ENCODE data around the gene SUSD4.

The SUSD4 gene

DNA sequence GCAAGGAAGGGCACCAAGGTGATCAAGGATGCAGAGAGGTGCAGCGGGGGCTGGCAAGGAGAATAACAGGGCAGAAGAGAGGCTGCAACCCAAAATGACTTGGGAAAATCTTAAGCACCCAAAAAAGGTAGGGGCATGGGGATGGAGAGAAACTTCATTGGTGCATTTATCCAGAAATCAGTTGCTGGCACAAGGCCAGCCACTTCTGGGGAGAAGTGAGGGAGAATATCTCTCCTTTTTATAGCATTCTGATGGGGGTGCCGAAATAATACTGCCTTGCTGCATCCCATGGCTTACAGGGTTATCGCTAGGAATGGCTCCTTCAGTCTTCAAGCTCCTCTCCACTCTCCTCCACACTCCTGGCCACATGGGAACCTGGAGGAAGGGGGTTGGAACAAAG is 47.9 kb downstream of the SUSD4 start:
- Histone ChIP-seq H3K4me3 (ENCODE audit: low read length) (no peak overlapping the region), H3K36me3 (ENCODE audit: insufficient read depth, low read length) (no peaks in the 10 kb centered on the region), H3K4me1 (ENCODE audit: insufficient read depth, low read length) (no peaks in the 10 kb centered on the region), H3K9me3 (ENCODE audit: low read length) (no peaks in the 10 kb centered on the region), H2AFZ (ENCODE audit: low read depth, low read length) (no peak overlapping the region), H3K27me3 (ENCODE audit: insufficient read depth, low read length) (no peaks in the 10 kb centered on the region)

DNA sequence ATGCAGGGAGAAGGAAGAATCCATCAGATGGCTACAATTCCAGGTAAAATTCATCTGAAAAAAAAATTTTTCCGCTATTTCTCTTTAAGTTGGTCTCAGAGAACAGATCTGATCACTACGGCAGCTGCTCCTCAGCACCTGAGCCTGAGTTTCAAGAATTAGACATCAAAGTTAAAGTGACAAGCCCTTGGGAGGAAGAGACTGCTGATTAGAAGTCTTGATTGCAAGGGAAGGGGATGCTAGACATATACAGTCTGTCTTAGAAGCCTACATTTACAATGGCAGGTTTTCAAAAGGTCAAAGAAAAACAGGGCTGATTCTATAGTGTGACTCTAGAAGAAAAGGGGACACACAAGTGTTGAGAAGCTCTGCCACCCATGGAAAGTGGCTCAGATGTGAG is 48.3 kb downstream of the SUSD4 start:
- Histone ChIP-seq H3K27me3 (ENCODE audit: insufficient read depth, low read length) (no peaks in the 10 kb centered on the region), H3K4me3 (ENCODE audit: low read length) (no peak overlapping the region), H3K9me3 (ENCODE audit: low read length) (no peaks in the 10 kb centered on the region), H3K4me1 (ENCODE audit: insufficient read depth, low read length) (no peaks in the 10 kb centered on the region), H3K36me3 (ENCODE audit: insufficient read depth, low read length) (no peaks in the 10 kb centered on the region), H2AFZ (ENCODE audit: low read depth, low read length) (no peak overlapping the region)

DNA sequence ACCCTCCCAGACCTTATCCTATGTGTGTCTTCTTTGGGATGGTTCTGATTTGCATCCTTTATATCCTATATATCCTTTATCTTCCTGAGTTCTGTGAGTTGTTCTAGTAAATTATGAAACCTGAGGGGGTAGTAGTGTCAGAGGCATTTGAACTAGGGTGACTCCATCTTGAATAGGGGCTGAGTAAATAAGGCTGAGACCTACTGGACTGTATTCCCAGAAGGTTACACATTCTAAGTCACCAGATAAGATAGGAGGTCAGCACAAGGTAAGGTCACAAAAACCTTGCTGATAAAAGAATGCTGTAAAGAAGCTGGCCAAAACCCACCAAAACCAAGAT is 50.6 kb downstream of the SUSD4 start:
- Histone ChIP-seq H3K4me3 (ENCODE audit: low read length) (no peak overlapping the region), H2AFZ (ENCODE audit: low read depth, low read length) (no peak overlapping the region), H3K9me3 (ENCODE audit: low read length) (no peaks in the 10 kb centered on the region), H3K27me3 (ENCODE audit: insufficient read depth, low read length) (no peaks in the 10 kb centered on the region), H3K36me3 (ENCODE audit: insufficient read depth, low read length) (no peaks in the 10 kb centered on the region), H3K4me1 (ENCODE audit: insufficient read depth, low read length) (no peaks in the 10 kb centered on the region)

DNA sequence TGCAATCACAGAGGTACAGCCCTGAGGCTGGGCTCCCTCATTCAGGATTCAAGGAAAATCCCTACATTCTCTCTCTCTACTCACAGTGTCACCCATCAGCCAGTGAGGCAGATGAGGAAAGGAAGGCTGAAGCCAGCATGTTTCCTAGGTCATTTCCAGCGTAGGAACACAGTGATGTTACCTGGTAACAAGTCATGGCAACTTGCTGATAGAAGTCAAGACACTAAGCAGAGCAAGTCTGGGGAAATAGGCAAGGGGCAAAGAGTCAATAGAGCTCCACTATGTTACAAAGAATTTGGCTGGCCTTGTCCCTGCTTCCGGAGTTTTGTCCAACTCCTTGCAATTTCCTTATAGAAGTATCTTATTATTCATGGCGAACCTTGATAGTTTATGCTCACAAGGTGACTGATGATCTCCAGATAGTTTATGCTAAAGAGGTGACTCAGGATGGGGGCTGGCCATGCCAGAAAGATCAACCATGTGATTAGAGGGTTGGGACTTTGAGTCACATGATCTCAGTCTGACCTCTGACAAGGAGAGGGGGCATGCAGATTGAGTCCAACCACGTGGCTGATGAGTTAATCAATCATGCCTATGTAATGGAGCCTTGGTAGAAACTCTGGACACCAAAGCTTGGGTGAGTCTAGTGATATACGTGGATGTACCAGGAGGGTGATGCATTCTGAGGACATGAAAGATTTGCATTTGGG is 51.1 kb downstream of the SUSD4 start:
- no peak overlapping the region for H3K4me3 ChIP-seq (ENCODE audit: low read length)
- no peaks in the 10 kb centered on the region for H3K4me1 ChIP-seq (ENCODE audit: insufficient read depth, low read length)
- H2AFZ ChIP-seq (ENCODE audit: low read depth, low read length), result no peak overlapping the region
- no peaks in the 10 kb centered on the region for H3K27me3 ChIP-seq (ENCODE audit: insufficient read depth, low read length)
- H3K36me3 ChIP-seq (ENCODE audit: insufficient read depth, low read length), result no peaks in the 10 kb centered on the region
- H3K9me3 ChIP-seq (ENCODE audit: low read length), result no peaks in the 10 kb centered on the region

DNA sequence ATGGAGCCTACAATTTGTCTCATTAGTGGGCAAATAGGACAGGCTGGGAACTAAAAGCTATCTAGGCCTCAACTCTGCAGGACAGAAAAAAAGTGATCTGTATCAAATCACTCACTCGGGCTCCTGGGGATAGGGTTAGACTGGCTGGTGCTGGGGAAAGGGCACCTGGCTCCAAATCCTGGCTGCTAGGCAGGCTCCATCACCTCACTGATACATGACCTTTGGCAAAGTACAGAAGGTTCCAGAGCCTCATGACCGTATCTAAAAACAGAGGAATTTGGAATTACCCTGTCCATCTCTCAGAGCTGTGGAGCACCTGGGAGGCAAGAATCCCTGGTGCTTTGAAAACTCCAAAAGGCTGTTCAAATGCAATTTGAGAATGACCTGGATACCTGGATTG is 51.7 kb downstream of the SUSD4 start:
- no peaks in the 10 kb centered on the region for H3K9me3 ChIP-seq (ENCODE audit: low read length)
- no peaks in the 10 kb centered on the region for H3K36me3 ChIP-seq (ENCODE audit: insufficient read depth, low read length)
- H2AFZ ChIP-seq (ENCODE audit: low read depth, low read length), result no peak overlapping the region
- H3K27me3 ChIP-seq (ENCODE audit: insufficient read depth, low read length), result no peaks in the 10 kb centered on the region
- H3K4me3 ChIP-seq (ENCODE audit: low read length), result no peak overlapping the region
- H3K4me1 ChIP-seq (ENCODE audit: insufficient read depth, low read length), result no peaks in the 10 kb centered on the region

DNA sequence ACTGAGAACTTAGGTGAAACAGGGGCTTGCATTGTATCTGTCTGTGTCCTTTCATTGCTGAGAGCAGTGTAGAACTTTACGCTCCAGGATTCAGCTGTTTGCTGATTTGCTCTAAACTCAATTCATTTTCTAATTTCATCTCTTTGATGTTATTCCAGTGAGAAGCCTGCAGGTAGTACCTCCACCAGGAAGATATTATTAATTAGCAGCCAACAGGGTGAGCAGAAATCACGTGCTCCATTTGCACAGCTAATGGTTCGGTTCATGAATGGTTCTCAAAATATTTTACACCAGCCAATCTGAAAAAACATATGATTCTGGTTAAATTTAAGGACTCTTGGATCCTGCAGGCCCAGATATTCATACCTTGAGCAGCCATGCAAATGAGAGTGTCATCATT is 52.1 kb downstream of the SUSD4 start:
- Histone ChIP-seq H3K36me3 (ENCODE audit: insufficient read depth, low read length) (no peaks in the 10 kb centered on the region), H3K4me1 (ENCODE audit: insufficient read depth, low read length) (no peaks in the 10 kb centered on the region), H3K9me3 (ENCODE audit: low read length) (no peaks in the 10 kb centered on the region), H2AFZ (ENCODE audit: low read depth, low read length) (no peak overlapping the region), H3K27me3 (ENCODE audit: insufficient read depth, low read length) (no peaks in the 10 kb centered on the region), H3K4me3 (ENCODE audit: low read length) (no peak overlapping the region)

DNA sequence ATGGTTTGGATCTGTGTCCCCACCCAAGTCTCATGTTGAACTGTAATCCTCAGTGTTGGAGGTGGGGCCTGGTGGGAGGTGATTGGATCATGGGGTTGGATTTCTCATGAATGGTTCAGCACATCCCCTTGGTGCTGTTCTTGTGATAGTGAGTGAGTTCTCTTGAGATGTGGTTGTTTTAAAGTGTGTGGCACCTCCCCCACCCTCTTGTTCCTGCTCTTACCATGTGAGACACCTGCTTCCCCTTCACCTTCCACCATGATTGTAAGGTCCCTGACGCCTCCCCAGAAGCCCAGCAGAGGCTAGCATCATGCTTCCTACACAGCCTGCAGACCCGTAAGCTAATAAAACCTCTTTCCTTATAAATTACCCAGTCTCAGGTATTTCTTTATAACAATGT is 55.8 kb downstream of the SUSD4 start:
- no peaks in the 10 kb centered on the region for H3K36me3 ChIP-seq (ENCODE audit: insufficient read depth, low read length)

DNA sequence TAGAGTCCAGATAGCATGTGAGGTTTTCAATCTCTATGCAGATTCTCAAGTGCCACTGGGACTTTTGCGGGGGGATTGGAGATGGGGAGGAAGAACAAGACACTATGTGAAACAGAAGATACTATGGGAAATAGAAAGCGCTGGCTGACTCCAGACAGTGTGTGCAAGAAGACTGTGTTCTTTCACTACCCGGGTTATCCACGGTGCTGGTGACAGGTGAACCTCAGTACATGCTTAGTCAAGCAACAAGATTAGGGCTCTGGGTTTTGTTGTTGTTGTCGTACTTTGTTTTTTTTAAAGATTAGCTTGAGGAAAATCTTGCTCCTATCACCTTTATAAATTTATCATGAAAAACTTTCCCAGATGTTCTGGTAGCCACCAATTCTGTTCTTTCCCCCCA is 56.4 kb downstream of the SUSD4 start:
- H3K27me3 ChIP-seq (ENCODE audit: insufficient read depth, low read length), result no peaks in the 10 kb centered on the region
- H3K9me3 ChIP-seq (ENCODE audit: low read length), result no peaks in the 10 kb centered on the region
- H3K4me3 ChIP-seq (ENCODE audit: low read length), result no peak overlapping the region
- no peaks in the 10 kb centered on the region for H3K4me1 ChIP-seq (ENCODE audit: insufficient read depth, low read length)
- H3K36me3 ChIP-seq (ENCODE audit: insufficient read depth, low read length), result no peaks in the 10 kb centered on the region
- H2AFZ ChIP-seq (ENCODE audit: low read depth, low read length), result no peak overlapping the region

More for the DNA sequence above, 55.8 kb downstream of the SUSD4 start:
- Histone ChIP-seq H3K4me3 (ENCODE audit: low read length) (no peak overlapping the region), H3K9me3 (ENCODE audit: low read length) (no peaks in the 10 kb centered on the region), H2AFZ (ENCODE audit: low read depth, low read length) (no peak overlapping the region), H3K27me3 (ENCODE audit: insufficient read depth, low read length) (no peaks in the 10 kb centered on the region), H3K4me1 (ENCODE audit: insufficient read depth, low read length) (no peaks in the 10 kb centered on the region)

DNA sequence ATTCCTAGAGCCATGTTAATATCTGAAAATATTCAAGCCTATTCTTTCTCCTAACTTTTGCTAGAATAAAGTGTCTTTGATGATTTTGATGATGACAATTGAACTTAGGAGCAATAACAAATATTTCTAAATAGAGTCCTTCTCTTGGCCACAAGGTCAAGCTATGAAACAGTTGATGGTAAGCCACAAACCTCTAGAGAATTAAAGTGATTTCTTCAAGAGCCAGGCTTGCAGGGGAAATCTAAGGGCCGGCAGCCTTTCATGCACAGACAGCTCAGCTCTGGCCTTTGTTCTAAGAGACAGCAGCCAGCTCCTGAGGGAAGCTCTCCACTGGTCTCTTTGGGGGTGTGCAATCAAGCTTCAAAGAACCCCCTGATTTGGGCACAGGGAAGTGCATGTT is 59.0 kb downstream of the SUSD4 start:
- Histone ChIP-seq H3K9me3 (ENCODE audit: low read length) (no peaks in the 10 kb centered on the region), H3K4me1 (ENCODE audit: insufficient read depth, low read length) (no peaks in the 10 kb centered on the region), H2AFZ (ENCODE audit: low read depth, low read length) (no peak overlapping the region)

DNA sequence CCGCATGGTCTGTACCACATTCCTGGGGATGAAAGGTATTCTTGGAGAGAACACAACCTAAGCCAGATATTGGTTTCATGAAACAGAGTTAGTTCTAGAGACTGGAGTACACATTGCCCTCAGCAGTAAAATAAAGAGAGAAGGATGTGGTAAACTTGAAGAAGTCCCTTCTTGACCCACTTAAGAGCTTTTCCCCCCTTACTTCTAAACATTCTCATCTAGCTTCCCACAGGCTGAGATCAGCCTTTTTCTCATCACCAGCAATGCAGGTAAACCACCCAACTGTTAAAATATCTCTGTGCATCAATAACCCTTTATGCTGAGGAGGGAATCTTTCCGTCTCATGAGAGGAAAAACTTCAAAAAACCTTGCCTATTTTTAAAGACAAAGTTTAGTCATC is 62.6 kb downstream of the SUSD4 start:
- no peaks in the 10 kb centered on the region for H3K36me3 ChIP-seq (ENCODE audit: insufficient read depth, low read length)
- H3K27me3 ChIP-seq (ENCODE audit: insufficient read depth, low read length), result no peaks in the 10 kb centered on the region
- H3K4me1 ChIP-seq (ENCODE audit: insufficient read depth, low read length), result no peaks in the 10 kb centered on the region
- no peak overlapping the region for H3K4me3 ChIP-seq (ENCODE audit: low read length)
- H3K9me3 ChIP-seq (ENCODE audit: low read length), result no peaks in the 10 kb centered on the region
- no peak overlapping the region for H2AFZ ChIP-seq (ENCODE audit: low read depth, low read length)

More for the DNA sequence above, 59.0 kb downstream of the SUSD4 start:
- Histone ChIP-seq H3K4me3 (ENCODE audit: low read length) (no peak overlapping the region), H3K27me3 (ENCODE audit: insufficient read depth, low read length) (no peaks in the 10 kb centered on the region), H3K36me3 (ENCODE audit: insufficient read depth, low read length) (no peaks in the 10 kb centered on the region)

DNA sequence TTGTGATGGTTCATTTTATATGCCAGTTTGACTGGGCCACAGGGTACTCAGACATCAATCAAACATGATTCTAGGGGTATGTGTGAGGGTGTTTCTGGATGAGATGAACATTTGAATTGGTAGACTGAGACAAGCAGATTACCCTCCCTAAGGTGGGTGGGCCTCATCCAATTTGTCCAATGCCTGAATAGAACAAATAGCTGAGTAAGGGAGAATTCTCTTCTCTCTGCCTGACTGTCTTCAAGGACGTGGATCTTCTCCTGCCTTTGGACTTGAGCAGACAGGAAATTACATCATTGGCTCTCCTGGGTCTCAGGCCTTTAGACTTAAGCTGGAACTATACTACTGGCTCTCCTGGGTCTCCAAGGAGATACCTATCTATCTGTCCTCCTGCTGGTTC is 64.4 kb downstream of the SUSD4 start:
- H3K4me1 ChIP-seq (ENCODE audit: insufficient read depth, low read length), result no peaks in the 10 kb centered on the region
- no peaks in the 10 kb centered on the region for H3K9me3 ChIP-seq (ENCODE audit: low read length)
- no peaks in the 10 kb centered on the region for H3K36me3 ChIP-seq (ENCODE audit: insufficient read depth, low read length)
- H3K27me3 ChIP-seq (ENCODE audit: insufficient read depth, low read length), result no peaks in the 10 kb centered on the region
- no peak overlapping the region for H2AFZ ChIP-seq (ENCODE audit: low read depth, low read length)
- no peak overlapping the region for H3K4me3 ChIP-seq (ENCODE audit: low read length)

DNA sequence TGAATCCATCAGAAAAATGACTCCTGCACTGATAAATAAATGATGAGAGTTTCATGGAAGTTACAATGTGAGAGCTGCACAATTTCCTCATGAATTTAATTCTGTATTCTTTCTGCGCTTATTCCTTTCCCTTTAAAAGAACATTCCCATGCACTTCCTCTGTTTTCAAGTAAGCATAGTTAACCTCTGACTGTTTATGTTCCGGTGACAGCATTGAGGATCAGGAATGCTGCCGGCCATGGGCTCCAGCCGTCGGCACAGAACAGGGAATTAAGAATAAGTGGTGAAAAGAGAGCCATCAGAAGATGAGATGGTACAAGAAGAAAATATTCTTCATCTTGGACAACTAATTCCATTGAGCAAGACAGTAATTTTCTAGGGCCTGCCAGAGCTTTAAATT is 65.3 kb downstream of the SUSD4 start:
- no peaks in the 10 kb centered on the region for H3K27me3 ChIP-seq (ENCODE audit: insufficient read depth, low read length)
- H2AFZ ChIP-seq (ENCODE audit: low read depth, low read length), result no peak overlapping the region
- H3K4me1 ChIP-seq (ENCODE audit: insufficient read depth, low read length), result no peaks in the 10 kb centered on the region
- H3K9me3 ChIP-seq (ENCODE audit: low read length), result no peaks in the 10 kb centered on the region
- H3K4me3 ChIP-seq (ENCODE audit: low read length), result no peak overlapping the region
- H3K36me3 ChIP-seq (ENCODE audit: insufficient read depth, low read length), result no peaks in the 10 kb centered on the region

DNA sequence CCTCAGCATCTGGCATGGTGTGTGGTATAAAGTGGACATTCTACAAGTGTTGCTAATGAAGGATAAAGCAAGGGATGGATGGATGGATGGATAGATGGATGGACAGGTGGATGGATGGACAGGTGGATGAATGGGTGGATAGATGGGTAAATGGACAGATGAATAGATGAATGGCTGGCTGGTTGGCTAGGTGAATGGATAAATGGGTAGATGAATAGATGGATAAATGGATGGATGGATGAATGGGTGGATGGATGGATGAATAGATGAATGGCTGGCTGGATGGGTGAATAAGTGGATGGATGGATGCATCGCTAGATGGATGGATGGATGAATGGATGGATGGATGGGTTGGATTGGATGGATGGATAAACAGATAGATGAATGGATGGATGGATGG is 66.2 kb downstream of the SUSD4 start:
- Histone ChIP-seq H3K27me3 (ENCODE audit: insufficient read depth, low read length) (no peaks in the 10 kb centered on the region), H2AFZ (ENCODE audit: low read depth, low read length) (no peak overlapping the region), H3K4me3 (ENCODE audit: low read length) (no peak overlapping the region), H3K9me3 (ENCODE audit: low read length) (no peaks in the 10 kb centered on the region), H3K4me1 (ENCODE audit: insufficient read depth, low read length) (no peaks in the 10 kb centered on the region), H3K36me3 (ENCODE audit: insufficient read depth, low read length) (no peaks in the 10 kb centered on the region)

DNA sequence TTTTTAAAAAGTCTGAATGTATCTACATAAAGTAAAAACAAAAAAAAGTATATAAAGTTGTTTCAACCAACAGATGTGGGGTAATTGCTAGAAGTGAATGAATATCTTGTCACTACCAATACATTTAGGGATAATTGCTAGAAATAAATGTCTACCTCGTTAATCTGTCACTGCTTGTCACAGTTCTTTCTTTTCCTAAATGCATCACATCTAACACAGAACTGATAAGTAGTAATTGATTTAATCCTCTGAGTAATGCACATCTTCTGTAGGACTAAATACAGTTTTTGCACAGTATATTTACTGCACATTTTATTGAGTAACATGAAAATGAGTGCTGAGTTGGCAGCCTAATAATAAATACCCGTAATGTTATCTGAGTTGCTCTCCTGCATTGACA is 72.2 kb downstream of the SUSD4 start:
- no peak overlapping the region for H2AFZ ChIP-seq (ENCODE audit: low read depth, low read length)
- H3K4me1 ChIP-seq (ENCODE audit: insufficient read depth, low read length), result no peaks in the 10 kb centered on the region
- no peak overlapping the region for H3K4me3 ChIP-seq (ENCODE audit: low read length)
- no peaks in the 10 kb centered on the region for H3K36me3 ChIP-seq (ENCODE audit: insufficient read depth, low read length)
- H3K9me3 ChIP-seq (ENCODE audit: low read length), result no peaks in the 10 kb centered on the region
- H3K27me3 ChIP-seq (ENCODE audit: insufficient read depth, low read length), result no peaks in the 10 kb centered on the region

Data from neuron (in vitro differentiated cells).